ENCODE data around the gene TCAF1. TPM values are rescaled to one million over a fixed set of nuclear protein-coding genes. Genes with fewer than 3 reads are reported as not detected.
"Not testable (repeated sequence)": the region's sequence is repeated elsewhere in the genome, so short reads cannot be mapped to it uniquely, and the experiment has no call there.

TCAF1 gene
- total and polyA plus RNA-seq, 8 donors: 9.7 to 94.6 (median 23.6) TPM

- no CpG with 5 or more reads among the region's 6 CpGs for WGBS, 5 donors
- H3K36me3 ChIP-seq; intact Hi-C loops (cut with DNase I; ENCODE audit: low total_unique reads); H3K4me3 ChIP-seq; H3K27ac ChIP-seq; H3K9me3 ChIP-seq; DNase-seq; H3K4me1 ChIP-seq; H3K27me3 ChIP-seq: not testable (repeated sequence)
Measured at GRCh38 chr7:143810639-143811038, 91.3 kb downstream of the TCAF1 start.

GRCh38 chr7:143806664-143807071 lies 95.3 kb downstream of the TCAF1 start:
- H3K27ac ChIP-seq; intact Hi-C loops (cut with DNase I; ENCODE audit: low total_unique reads); H3K36me3 ChIP-seq; H3K27me3 ChIP-seq; H3K9me3 ChIP-seq; H3K4me3 ChIP-seq; DNase-seq; H3K4me1 ChIP-seq: not testable (repeated sequence)
- no CpG with 5 or more reads among the region's 5 CpGs for whole genome bisulfite sequencing, 5 donors

Other genes with a start within 250 kb of the TCAF1 start
- 1 to 10 TPM in 2 of 5 donors, not detected in 3; 1.3 to 9.3 TPM for gene CTAGE6, start 144.5 kb downstream of the TCAF1 start, total RNA-seq
- gene CTAGE6, start 144.5 kb downstream of the TCAF1 start, polyA plus RNA-seq: not detected
- not detected for gene OR2F2, start 33.1 kb upstream of the TCAF1 start, total RNA-seq
- gene OR2F2, start 33.1 kb upstream of the TCAF1 start, polyA plus RNA-seq: not detected
- under 1 TPM in 1 of 5 donors, not detected in 4; 0.18 TPM for gene OR2F1, start 52.7 kb upstream of the TCAF1 start, total RNA-seq
- gene OR2F1, start 52.7 kb upstream of the TCAF1 start, polyA plus RNA-seq: not detected
- gene OR6B1, start 98.1 kb upstream of the TCAF1 start, total RNA-seq: not detected
- not detected for gene OR6B1, start 98.1 kb upstream of the TCAF1 start, polyA plus RNA-seq
- gene OR2A5, start 146.8 kb upstream of the TCAF1 start, total RNA-seq: not detected
- gene OR2A5, start 146.8 kb upstream of the TCAF1 start, polyA plus RNA-seq: not detected
- gene OR2A25, start 167.6 kb upstream of the TCAF1 start, total RNA-seq: not detected
- not detected for gene OR2A25, start 167.6 kb upstream of the TCAF1 start, polyA plus RNA-seq
- not detected for gene OR2A12, start 184.1 kb upstream of the TCAF1 start, total RNA-seq
- not detected for gene OR2A12, start 184.1 kb upstream of the TCAF1 start, polyA plus RNA-seq
- not detected for gene OR2A2, start 207.4 kb upstream of the TCAF1 start, total RNA-seq
- not detected for gene OR2A2, start 207.4 kb upstream of the TCAF1 start, polyA plus RNA-seq
- gene OR2A14, start 221.0 kb upstream of the TCAF1 start, total RNA-seq: not detected
- gene OR2A14, start 221.0 kb upstream of the TCAF1 start, polyA plus RNA-seq: not detected